Measurements from ENCODE around the gene PSG1. TPM values are rescaled to one million over a fixed set of nuclear protein-coding genes. Genes with fewer than 3 reads are reported as not detected.
"Not testable (repeated sequence)": the region's sequence is repeated elsewhere in the genome, so short reads cannot be mapped to it uniquely, and the experiment has no call there.

PSG1 gene
- total and polyA plus RNA-seq, 8 donors, result not detected

- FAIRE-seq; H3K9me3 ChIP-seq; H3K36me3 ChIP-seq; H3K4me1 ChIP-seq; ATAC-seq; H3K27me3 ChIP-seq; H3K27ac ChIP-seq; intact Hi-C loops (cut with DNase I); H3K4me3 ChIP-seq; DNase-seq: not testable (repeated sequence)
- WGBS, 2 donors, result 14 to 27% methylated on average over 1 of the region's 1 CpG
These were observed 19.1 kb upstream of the PSG1 start for GRCh38 chr19:42898656-42899055.

GRCh38 chr19:42897729-42898128, 18.2 kb upstream of the PSG1 start:
- H3K27me3 ChIP-seq; H3K4me1 ChIP-seq; ATAC-seq; H3K27ac ChIP-seq; intact Hi-C loops (cut with DNase I); FAIRE-seq; H3K36me3 ChIP-seq; H3K4me3 ChIP-seq; DNase-seq; H3K9me3 ChIP-seq: not testable (repeated sequence)
- WGBS, 2 donors, result 4 to 8% methylated on average over 1 of the region's 1 CpG

- intact Hi-C loops (cut with DNase I); FAIRE-seq; DNase-seq; H3K27me3 ChIP-seq; H3K4me1 ChIP-seq; ATAC-seq; H3K9me3 ChIP-seq; H3K27ac ChIP-seq; H3K36me3 ChIP-seq; H3K4me3 ChIP-seq: not testable (repeated sequence)
- WGBS, 2 donors, result 65 to 72% methylated on average over 7 of the region's 7 CpGs
These were observed 10.9 kb upstream of the PSG1 start for GRCh38 chr19:42890446-42890845.

GRCh38 chr19:42887876-42888445, 8.4 kb upstream of the PSG1 start:
- H3K4me3 ChIP-seq; FAIRE-seq; ATAC-seq; H3K36me3 ChIP-seq; H3K27ac ChIP-seq; DNase-seq; H3K9me3 ChIP-seq; H3K4me1 ChIP-seq; intact Hi-C loops (cut with DNase I); H3K27me3 ChIP-seq: not testable (repeated sequence)

- H3K4me3 ChIP-seq; H3K36me3 ChIP-seq; H3K4me1 ChIP-seq; H3K27ac ChIP-seq; H3K9me3 ChIP-seq; DNase-seq; H3K27me3 ChIP-seq; ATAC-seq; FAIRE-seq; intact Hi-C loops (cut with DNase I): not testable (repeated sequence)
- 70 to 81% methylated on average over 2 of the region's 2 CpGs for WGBS, 2 donors
These were observed 3.2 kb upstream of the PSG1 start for GRCh38 chr19:42882730-42883129.

GRCh38 chr19:42882010-42882409, 2.5 kb upstream of the PSG1 start:
- FAIRE-seq; H3K27me3 ChIP-seq; H3K4me1 ChIP-seq; ATAC-seq; H3K27ac ChIP-seq; DNase-seq; H3K36me3 ChIP-seq; H3K4me3 ChIP-seq; H3K9me3 ChIP-seq; intact Hi-C loops (cut with DNase I): not testable (repeated sequence)
- WGBS, 2 donors, result 27 to 28% methylated on average over 5 of the region's 5 CpGs

- DNase-seq; intact Hi-C loops (cut with DNase I): not testable (repeated sequence)
- WGBS, 2 donors, result 50% methylated on average over 8 of the region's 8 CpGs
These were observed 1.8 kb upstream of the PSG1 start for GRCh38 chr19:42881279-42881678.

GRCh38 chr19:42880621-42881020, 1.1 kb upstream of the PSG1 start:
- H3K27ac ChIP-seq; H3K4me1 ChIP-seq; H3K36me3 ChIP-seq; H3K9me3 ChIP-seq; intact Hi-C loops (cut with DNase I); FAIRE-seq; ATAC-seq; H3K4me3 ChIP-seq; H3K27me3 ChIP-seq; DNase-seq: not testable (repeated sequence)
- WGBS, 2 donors, result 79 to 84% methylated on average over 9 of the region's 9 CpGs

More at GRCh38 chr19:42881279-42881678, 1.8 kb upstream of the PSG1 start:
- ATAC-seq, FAIRE-seq, H3K27me3 ChIP-seq, H3K4me3 ChIP-seq, H3K4me1 ChIP-seq, H3K36me3 ChIP-seq, H3K9me3 ChIP-seq, H3K27ac ChIP-seq: not testable (repeated sequence)

- not testable (repeated sequence) for H3K27ac ChIP-seq, FAIRE-seq, H3K4me1 ChIP-seq
These were observed 2.9 kb downstream of the PSG1 start for GRCh38 chr19:42876596-42876995.

GRCh38 chr19:42875881-42876280, 3.6 kb downstream of the PSG1 start:
- H3K27ac ChIP-seq; intact Hi-C loops (cut with DNase I); H3K4me1 ChIP-seq; FAIRE-seq; H3K36me3 ChIP-seq; H3K4me3 ChIP-seq; H3K9me3 ChIP-seq; H3K27me3 ChIP-seq; DNase-seq; ATAC-seq: not testable (repeated sequence)
- 16 to 48% methylated on average over 1 of the region's 1 CpG for whole genome bisulfite sequencing, 2 donors

More at GRCh38 chr19:42876596-42876995, 2.9 kb downstream of the PSG1 start:
- ATAC-seq; H3K36me3 ChIP-seq; intact Hi-C loops (cut with DNase I); H3K4me3 ChIP-seq; DNase-seq; H3K9me3 ChIP-seq; H3K27me3 ChIP-seq: not testable (repeated sequence)

GRCh38 chr19:42874901-42875813, 4.4 kb downstream of the PSG1 start:
- H3K4me3 ChIP-seq, DNase-seq: not testable (repeated sequence)
- WGBS, 2 donors, result 57 to 71% methylated on average over 4 of the region's 4 CpGs

GRCh38 chr19:42874136-42874535, 5.4 kb downstream of the PSG1 start:
- H3K9me3 ChIP-seq; H3K4me1 ChIP-seq; H3K27ac ChIP-seq; H3K4me3 ChIP-seq; H3K27me3 ChIP-seq; ATAC-seq; FAIRE-seq; H3K36me3 ChIP-seq; DNase-seq; intact Hi-C loops (cut with DNase I): not testable (repeated sequence)
- 61 to 76% methylated on average over 3 of the region's 3 CpGs for WGBS, 2 donors

More at GRCh38 chr19:42874901-42875813, 4.4 kb downstream of the PSG1 start:
- H3K9me3 ChIP-seq; ATAC-seq; FAIRE-seq; H3K27me3 ChIP-seq; H3K36me3 ChIP-seq; intact Hi-C loops (cut with DNase I); H3K4me1 ChIP-seq; H3K27ac ChIP-seq: not testable (repeated sequence)

Data from pancreas (tissue), 10 donors.